ENCODE results near the gene PROK1. TPM values are rescaled to one million over a fixed set of nuclear protein-coding genes. Genes with fewer than 3 reads are reported as not detected.

Gene PROK1
- polyA plus RNA-seq, 3 donors, result not detected

GRCh38 chr1:110465814-110466380 is 14.9 kb downstream of the PROK1 start:
- H3K4me1 ChIP-seq (ENCODE audit: control insufficient read depth in 1 of 2, insufficient read depth in 2 of 2, low read length in 2 of 2), result no peaks in the 10 kb centered on the region
- H3K4me2 ChIP-seq (replicated peaks; ENCODE audit: extremely low read depth, low read length, poor library complexity, severe bottlenecking), result no peak overlapping the region
- H3K79me2 ChIP-seq (ENCODE audit: insufficient read depth, low read length), result no peaks in the 10 kb centered on the region
- H3K27me3 ChIP-seq (ENCODE audit: control insufficient read depth in 2 of 2, insufficient read depth in 2 of 2, low read length in 2 of 2), result no peaks in the 10 kb centered on the region
- no peaks in the 10 kb centered on the region for H3K9me3 Mint-ChIP-seq
- no peak overlapping the region for H3K27ac ChIP-seq (ENCODE audit: low read depth in 1 of 2, low read length in 2 of 2)
- no peak overlapping the region for H3K4me3 ChIP-seq (replicated peaks in 1 of 3; ENCODE audit: low read depth in 2 of 3, low read length in 3 of 3)
- H3K27me3 Mint-ChIP-seq (ENCODE audit: low read depth in 3 of 3), result peaks cover 2 to 5% (median 4%) of the 10 kb centered on the region in 3 donors
- no peaks in the 10 kb centered on the region for H3K36me3 Mint-ChIP-seq
- no peak overlapping the region for H3K27ac Mint-ChIP-seq
- no peaks in the 10 kb centered on the region for H3K4me1 Mint-ChIP-seq
- H3K36me3 ChIP-seq (replicated peaks in 1 of 2; ENCODE audit: control insufficient read depth in 1 of 2, insufficient read depth in 2 of 2, low read length in 2 of 2), result no peaks in the 10 kb centered on the region
- H3K4me3 Mint-ChIP-seq, result no peak overlapping the region
- H2AFZ ChIP-seq (ENCODE audit: insufficient read depth, low read depth, low read length, poor library complexity, severe bottlenecking), result no peak overlapping the region
- TF ChIP-seq CTCF (IDR thresholded peaks at IDR 0.05), result no peak
- 75% methylated on average over 6 of the region's 7 CpGs for WGBS (ENCODE audit: insufficient coverage)
- intact Hi-C loops (cut with micrococcal nuclease), result loop anchor here in 1 of 2 donors (10.0 kb wide), 1 partner anchor 151 kb away; no protein-coding TSS in a partner anchor
- no peaks in the 10 kb centered on the region for H3K9me3 ChIP-seq (replicated peaks in 1 of 2; ENCODE audit: control insufficient read depth in 1 of 2, insufficient read depth in 1 of 2, low read length in 2 of 2)
- H3K9ac ChIP-seq (ENCODE audit: insufficient read depth, low read length, poor library complexity, severe bottlenecking), result no peak overlapping the region
- no peaks in the 10 kb centered on the region for H4K20me1 ChIP-seq (ENCODE audit: insufficient read depth, low read length)
- no peak for DNase-seq

- H3K9me3 ChIP-seq (replicated peaks in 1 of 2; ENCODE audit: control insufficient read depth in 1 of 2, insufficient read depth in 1 of 2, low read length in 2 of 2), result no peaks in the 10 kb centered on the region
These were observed 15.8 kb downstream of the PROK1 start for GRCh38 chr1:110466646-110467280.

More at GRCh38 chr1:110466646-110467280, 15.8 kb downstream of the PROK1 start:
- H3K27ac ChIP-seq (ENCODE audit: low read depth in 1 of 2, low read length in 2 of 2), result no peak overlapping the region
- no peaks in the 10 kb centered on the region for H3K36me3 ChIP-seq (replicated peaks in 1 of 2; ENCODE audit: control insufficient read depth in 1 of 2, insufficient read depth in 2 of 2, low read length in 2 of 2)
- H3K27me3 ChIP-seq (ENCODE audit: control insufficient read depth in 2 of 2, insufficient read depth in 2 of 2, low read length in 2 of 2), result no peaks in the 10 kb centered on the region
- H3K9ac ChIP-seq (ENCODE audit: insufficient read depth, low read length, poor library complexity, severe bottlenecking), result no peak overlapping the region
- H4K20me1 ChIP-seq (ENCODE audit: insufficient read depth, low read length), result no peaks in the 10 kb centered on the region
- Mint-ChIP-seq H3K4me1 (no peaks in the 10 kb centered on the region), H3K9me3 (no peaks in the 10 kb centered on the region), H3K27me3 (ENCODE audit: low read depth in 3 of 3) (peaks cover 2 to 5% (median 4%) of the 10 kb centered on the region in 3 donors), H3K27ac (no peak overlapping the region), H3K36me3 (no peaks in the 10 kb centered on the region), H3K4me3 (no peak overlapping the region)
- H3K4me1 ChIP-seq (ENCODE audit: control insufficient read depth in 1 of 2, insufficient read depth in 2 of 2, low read length in 2 of 2), result no peaks in the 10 kb centered on the region
- H3K4me3 ChIP-seq (replicated peaks in 1 of 3; ENCODE audit: low read depth in 2 of 3, low read length in 3 of 3), result no peak overlapping the region
- intact Hi-C loops (cut with micrococcal nuclease), result loop anchor here in 1 of 2 donors (10.0 kb wide), 1 partner anchor 152 kb away; no protein-coding TSS in a partner anchor
- H2AFZ ChIP-seq (ENCODE audit: insufficient read depth, low read depth, low read length, poor library complexity, severe bottlenecking), result no peak overlapping the region
- no peak for DNase-seq
- no peaks in the 10 kb centered on the region for H3K79me2 ChIP-seq (ENCODE audit: insufficient read depth, low read length)
- WGBS (ENCODE audit: insufficient coverage), result 93% methylated on average over 4 of the region's 8 CpGs
- no peak overlapping the region for H3K4me2 ChIP-seq (replicated peaks; ENCODE audit: extremely low read depth, low read length, poor library complexity, severe bottlenecking)
- TF ChIP-seq CTCF (IDR thresholded peaks at IDR 0.05), result no peak
